ENCODE results near the gene NEURL1B.

Gene NEURL1B

DNA sequence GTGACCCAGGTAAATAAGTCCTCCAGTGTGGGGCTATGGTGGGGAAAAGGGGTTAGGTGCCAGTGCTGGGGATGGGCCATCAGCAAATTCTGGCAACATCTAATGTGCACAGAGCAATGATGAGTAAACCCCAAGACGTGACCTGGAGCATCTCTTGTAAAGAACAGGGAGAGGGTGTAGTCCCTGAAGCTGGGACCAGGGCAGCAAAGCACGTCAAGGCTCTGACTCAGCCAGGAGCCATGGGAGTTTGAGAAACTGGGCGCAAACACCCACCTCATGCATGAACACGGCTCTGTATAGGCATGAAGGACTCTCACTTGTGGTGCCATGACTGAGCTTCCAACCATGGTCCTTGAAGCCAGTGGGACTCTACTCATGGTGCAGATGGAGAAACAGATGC, 78.1 kb downstream of the NEURL1B start:
- no peak for DNase-seq

DNA sequence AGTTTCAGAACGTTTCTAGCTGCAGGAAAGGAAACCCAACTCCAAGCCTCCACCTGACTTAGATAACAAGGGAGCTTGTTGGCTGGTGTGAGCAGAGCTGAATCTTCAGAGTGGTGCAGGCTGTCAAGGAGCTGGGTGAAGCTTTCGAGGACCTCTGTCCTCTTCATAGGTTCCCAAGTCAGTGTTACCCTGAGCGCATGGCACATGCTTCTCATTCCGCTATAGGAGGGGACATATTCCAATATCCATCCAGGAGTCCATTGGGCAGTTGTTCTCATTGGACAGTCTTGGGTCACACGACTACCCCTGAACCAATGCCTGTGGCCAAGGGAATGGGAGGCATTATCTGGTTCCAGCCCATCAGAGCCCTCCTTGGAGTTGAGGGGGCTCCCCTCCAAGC, 79.6 kb downstream of the NEURL1B start:
- no peak for DNase-seq

DNA sequence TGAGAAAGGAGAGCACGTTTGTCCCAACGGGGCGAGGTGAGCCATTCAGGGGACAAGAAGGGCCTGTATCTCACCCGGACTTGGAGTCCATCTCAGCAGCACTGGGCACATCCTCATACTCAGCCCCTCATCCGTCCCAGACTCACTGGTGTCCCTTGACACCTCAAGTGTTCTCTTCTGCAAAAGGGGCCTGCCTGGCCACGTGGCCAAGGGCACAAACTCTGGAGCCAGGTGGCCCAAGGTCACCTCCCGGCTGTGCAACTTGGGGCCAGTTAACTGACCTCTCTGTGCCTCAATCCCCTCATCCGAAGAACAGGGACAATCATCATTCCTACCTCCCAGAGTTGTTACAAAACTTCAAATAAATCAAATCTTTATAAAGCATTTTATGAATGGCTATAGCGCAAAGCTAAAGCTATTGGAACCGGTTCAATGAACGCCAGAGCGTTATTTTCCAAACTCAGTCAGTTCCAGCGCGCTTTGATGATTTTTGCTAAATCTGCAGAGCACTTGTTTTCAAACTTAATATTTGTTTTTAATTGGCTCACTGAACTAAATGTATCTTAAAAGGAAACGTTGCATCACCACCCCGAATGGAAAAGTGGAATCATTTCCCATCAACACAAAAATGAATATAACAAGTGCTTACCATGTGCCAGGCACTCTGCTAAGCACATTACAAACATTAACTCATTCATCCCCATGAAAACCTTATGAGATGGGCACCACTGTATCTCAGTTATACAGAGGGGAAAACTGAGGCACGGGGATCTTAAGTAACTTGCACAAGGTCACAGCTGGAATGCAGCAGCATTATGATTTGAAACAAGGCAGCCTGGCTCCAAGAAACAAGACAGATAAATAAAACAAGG, 80.6 kb downstream of the NEURL1B start:
- no peak for DNase-seq

DNA sequence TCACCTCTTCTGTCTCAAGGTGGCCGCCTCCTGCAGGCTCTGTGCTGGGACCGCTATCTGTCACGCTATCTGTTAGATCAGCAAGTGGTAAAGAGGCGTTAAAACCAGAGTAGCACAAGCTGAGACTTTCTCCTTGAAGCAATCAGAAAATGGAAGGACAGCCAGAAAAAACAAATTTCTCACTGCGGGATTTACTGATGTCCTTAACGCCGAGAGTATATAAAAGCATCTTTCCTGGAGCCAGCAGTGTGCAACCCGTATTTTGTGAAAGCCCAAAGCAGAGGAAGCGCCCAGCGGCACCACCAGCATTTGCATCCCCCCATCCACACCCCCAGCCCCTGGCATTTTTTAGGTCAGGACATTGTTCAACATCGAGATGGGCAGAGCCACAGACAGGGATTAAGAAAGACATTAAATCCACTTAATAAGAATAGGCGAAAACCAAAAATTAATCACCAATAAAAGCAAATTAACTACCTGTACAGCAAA, 81.3 kb downstream of the NEURL1B start:
- DNase-seq = no peak

DNA sequence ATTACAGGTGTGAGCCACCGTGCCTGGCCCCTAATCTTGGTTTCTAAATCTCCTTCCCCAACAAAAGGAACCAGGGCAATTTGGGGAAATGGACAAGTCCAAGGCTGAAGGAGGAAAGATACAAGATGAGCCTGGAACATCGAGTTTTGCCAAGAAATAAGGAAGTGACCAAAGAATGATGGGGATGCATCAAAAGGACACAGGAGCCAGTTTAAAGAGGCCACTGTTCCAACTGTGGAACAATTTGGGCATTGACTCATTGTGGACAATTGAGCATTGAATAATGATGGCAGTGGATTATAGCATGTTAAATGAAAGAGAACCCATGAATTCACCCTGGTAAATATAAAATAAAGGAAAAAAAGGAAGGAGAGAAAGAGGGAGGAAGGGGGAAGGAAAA, 82.4 kb downstream of the NEURL1B start:
- DNase-seq = no peak

- DNase-seq = no peak
Measured at GRCh38 chr5:172724242-172725183, 83.5 kb downstream of the NEURL1B start.

- DNase-seq = no peak
Measured at GRCh38 chr5:172725273-172725672, 84.2 kb downstream of the NEURL1B start.

DNA sequence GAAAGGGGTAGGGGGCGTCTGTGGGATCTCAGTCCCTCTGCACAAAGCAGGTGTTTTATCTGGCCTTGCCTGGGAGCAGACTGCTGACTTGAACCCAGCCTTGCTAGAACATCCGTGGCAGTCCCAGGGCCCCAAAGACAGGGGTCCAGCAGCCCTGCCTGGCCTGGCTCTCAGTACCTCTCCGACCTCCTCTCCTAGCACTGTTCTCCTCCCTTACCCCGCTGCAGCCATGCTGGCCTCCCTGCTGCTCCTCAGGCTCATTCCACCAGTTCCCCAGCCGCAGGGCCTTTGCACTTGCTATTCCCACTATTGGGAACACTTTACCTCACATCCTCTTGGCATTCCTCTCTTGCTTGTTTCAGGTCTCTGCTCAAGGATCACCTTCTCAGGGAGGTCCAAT, 84.7 kb downstream of the NEURL1B start:
- DNase-seq = no peak

- DNase-seq = no peak
Measured at GRCh38 chr5:172726966-172727365, 85.9 kb downstream of the NEURL1B start.

GRCh38 chr5:172727551-172727950, 86.5 kb downstream of the NEURL1B start:
- DNase-seq = no peak

DNA sequence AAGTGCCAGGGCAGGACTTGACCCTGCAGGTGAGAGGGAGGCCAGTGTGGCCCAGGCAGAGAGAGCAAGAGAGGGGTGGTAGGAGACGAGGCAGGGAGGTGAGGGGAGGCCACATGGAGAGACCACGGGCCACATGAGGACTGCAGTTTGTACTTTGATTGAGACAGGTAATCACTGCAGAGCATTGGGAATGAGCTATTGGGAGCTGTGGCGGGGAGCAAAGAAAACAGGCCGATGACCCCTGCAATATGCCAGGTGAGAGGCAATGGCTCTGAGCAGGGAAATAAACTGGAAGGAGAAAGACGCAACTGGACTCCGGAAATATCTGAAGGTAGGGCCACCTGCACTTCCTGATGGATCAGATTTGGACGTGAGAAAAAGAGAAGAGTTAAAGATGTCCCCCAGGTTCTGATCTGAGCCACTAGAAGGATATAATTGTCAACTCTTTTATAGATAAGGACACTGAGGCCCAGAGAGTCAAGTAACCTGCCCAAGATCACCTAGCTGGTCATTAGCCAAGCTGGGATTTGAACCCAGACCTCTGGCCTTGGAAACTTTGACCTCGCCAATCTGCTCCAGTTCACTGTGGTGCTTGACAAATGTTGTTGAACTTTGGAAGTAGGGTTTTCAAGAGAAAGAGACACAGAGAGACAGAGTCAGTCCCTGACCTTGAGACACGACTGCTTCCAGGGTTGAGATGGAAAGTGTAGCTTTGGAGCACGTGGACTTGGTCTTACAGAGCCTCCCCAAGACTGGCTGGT, 87.6 kb downstream of the NEURL1B start:
- DNase-seq = no peak

DNA sequence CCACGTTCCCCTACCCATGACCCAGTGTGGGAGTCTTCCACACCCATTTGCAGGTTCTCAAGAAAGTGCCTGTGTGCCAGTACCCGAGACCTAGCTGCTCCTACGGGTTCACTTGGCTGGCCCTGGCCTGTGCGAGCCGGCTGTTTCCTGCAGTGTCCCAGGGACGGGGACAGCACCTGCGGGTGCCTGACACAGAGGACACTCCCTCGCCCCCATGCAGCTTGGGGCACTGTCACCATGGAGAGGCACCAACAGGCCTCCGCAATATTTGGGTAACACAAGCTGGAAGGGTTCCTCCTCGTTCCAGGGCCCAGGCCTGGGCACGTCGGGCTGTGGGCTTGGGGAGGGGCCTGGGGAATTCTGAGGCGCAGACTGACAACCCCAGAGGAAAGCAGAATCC, 88.5 kb downstream of the NEURL1B start:
- DNase-seq = no peak

GRCh38 chr5:172730222-172730621, 89.2 kb downstream of the NEURL1B start:
- DNase-seq = no peak

DNA sequence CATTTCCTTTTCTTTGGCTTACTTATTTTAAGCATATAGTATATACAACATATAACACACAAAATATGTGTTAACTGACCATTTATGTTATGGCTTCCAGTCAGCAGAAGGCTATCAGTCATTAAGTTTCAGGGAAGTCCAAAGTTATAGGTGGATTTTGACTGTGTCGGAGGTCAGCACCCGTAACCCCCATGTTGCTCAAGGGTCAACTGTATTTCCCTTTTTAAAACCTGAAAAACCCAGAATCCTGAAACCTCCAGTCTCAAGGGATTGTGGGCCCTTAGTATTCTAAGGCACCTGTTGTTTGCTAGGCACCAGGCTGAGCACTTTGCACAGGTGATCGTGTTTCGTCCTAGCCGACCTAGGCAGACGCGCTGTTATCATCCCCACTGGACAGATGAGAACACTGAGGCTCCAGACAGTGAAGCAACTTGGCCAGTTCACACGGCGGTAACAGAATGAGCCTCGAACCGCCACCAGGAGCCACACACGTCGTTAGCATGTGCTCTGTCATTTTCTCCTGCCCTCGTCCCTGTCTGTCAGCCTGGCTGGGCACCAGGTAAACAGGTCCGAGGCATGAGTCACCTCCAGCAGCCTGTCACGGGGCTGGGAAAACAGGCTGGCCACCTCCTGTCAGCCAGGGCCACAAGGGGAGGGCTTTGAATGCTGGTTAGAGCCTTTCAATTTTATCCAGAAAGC, 90.1 kb downstream of the NEURL1B start:
- DNase-seq = no peak

- no peak for DNase-seq
Measured at GRCh38 chr5:172731680-172732074, 90.6 kb downstream of the NEURL1B start.

GRCh38 chr5:172732201-172732865, 91.3 kb downstream of the NEURL1B start:
- DNase-seq = no peak

- DNase-seq = no peak
Measured at GRCh38 chr5:172733131-172733973, 92.3 kb downstream of the NEURL1B start.

- DNase-seq = no peak
Measured at GRCh38 chr5:172733974-172734346, 92.9 kb downstream of the NEURL1B start.

GRCh38 chr5:172735141-172735831, 94.2 kb downstream of the NEURL1B start:
- no peak for DNase-seq

DNA sequence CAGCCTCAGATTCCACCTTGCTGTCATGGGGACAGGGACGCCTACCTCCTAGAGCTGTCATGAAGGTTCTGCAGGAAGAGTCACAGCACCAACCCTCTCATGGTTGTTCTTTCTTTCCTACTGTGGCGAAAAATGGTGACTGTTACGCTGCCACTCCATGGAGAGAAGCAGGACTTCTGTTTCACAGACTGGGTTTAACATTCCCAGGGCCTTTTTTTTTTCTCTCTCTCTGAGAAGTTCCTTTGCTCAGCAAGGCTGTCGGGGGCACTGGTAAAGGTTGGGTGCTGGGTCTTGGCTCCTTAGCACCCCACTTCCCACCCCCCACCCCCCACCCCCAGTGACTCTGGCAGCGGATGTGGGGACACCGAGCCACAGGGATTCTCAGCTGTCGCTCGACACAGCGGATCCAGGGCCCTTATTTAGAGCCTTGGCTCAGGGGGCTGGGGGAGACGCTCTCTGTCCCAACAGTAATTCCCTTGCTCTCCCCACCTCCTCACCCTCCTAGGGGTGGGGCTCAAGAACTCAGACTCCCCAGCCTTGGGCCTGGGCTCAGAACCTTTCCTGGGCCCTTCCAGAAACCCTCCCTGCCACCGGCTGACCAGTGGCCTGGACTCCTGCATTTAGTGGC, 95.6 kb downstream of the NEURL1B start:
- no peak for DNase-seq
